IMR-90 (cell line): ENCODE data around the gene AGBL1. TPM values are rescaled to one million over a fixed set of nuclear protein-coding genes. Genes with fewer than 3 reads are reported as not detected.

Source experiments
- ATAC-seq: fragments of 200-7000 bp; cut with Tn5 transposase; 2 replicates; pipeline ENCODE4 v1.9.1; 2020; ENCODE audit warnings: low read depth, mild to moderate bottlenecking, moderate library complexity
- BruUV-seq: library from RNA; stranded (reverse); fragments of 400-500 nt; replicated peaks from 2 replicates; lab custom pipeline; 2021; lab: Mats Ljungman, UMichigan
- CTCF ChIA-PET: fragments of 300-600 bp; formaldehyde crosslinking; extraction: SDS; loops from one replicate; lab custom pipeline; 2021; ENCODE audit warnings: antibody characterized with exemption; lab: Yijun Ruan, JAX
- POLR2A ChIA-PET: fragments of 300-600 bp; sonication (Branson Sonifier 250); formaldehyde crosslinking; loops from one replicate; lab custom pipeline; 2022; ENCODE audit warnings: antibody characterized with exemption; ENCODE audit not compliant: unreplicated experiment; lab: Charles Lee
- DNase-seq: peaks from one replicate; pipeline ENCODE4 v3.0.0; 2013
- H2AFZ ChIP-seq: replicated peaks from 2 replicates; pipeline ENCODE3; 2013; ENCODE audit warnings: low read length, mild to moderate bottlenecking; ENCODE audit not compliant: poor library complexity
- H2AK5ac ChIP-seq: 2 replicates; pipeline ENCODE4 v1.6.1; 2013; ENCODE audit warnings: low read depth, low read length, inconsistent platforms
- H2AK9ac ChIP-seq: replicated peaks from 2 replicates; pipeline ENCODE3; 2013; ENCODE audit warnings: mild to moderate bottlenecking, low read depth, low read length, moderate library complexity; ENCODE audit not compliant: poor library complexity
- H2BK120ac ChIP-seq: 2 replicates; pipeline ENCODE4 v1.6.1; 2013; ENCODE audit warnings: low read depth, low read length, inconsistent platforms
- H2BK15ac ChIP-seq: 3 replicates; pipeline ENCODE4 v1.6.1; 2013; ENCODE audit warnings: low read depth, low read length, inconsistent platforms
- H2BK20ac ChIP-seq: 2 replicates; pipeline ENCODE4 v1.6.1; 2013; ENCODE audit warnings: low read depth, mild to moderate bottlenecking, inconsistent platforms, low read length, moderate library complexity
- H2BK5ac ChIP-seq: 2 replicates; pipeline ENCODE4 v1.6.1; 2013; ENCODE audit warnings: mild to moderate bottlenecking, low read depth, low read length, inconsistent platforms; ENCODE audit not compliant: poor library complexity, severe bottlenecking
- H3K14ac ChIP-seq: replicated peaks from 2 replicates; pipeline ENCODE4 v1.6.1; 2013; ENCODE audit warnings: low read depth, low read length, inconsistent platforms
- H3K18ac ChIP-seq: 2 replicates; pipeline ENCODE4 v1.6.1; 2013; ENCODE audit warnings: low read depth, low read length, control low read depth
- H3K23ac ChIP-seq: 2 replicates; pipeline ENCODE4 v1.6.1; 2013; ENCODE audit warnings: low read depth, low read length, inconsistent platforms
- H3K27ac ChIP-seq: 2 replicates; pipeline ENCODE4 v1.5.1; 2013; ENCODE audit warnings: mild to moderate bottlenecking, control low read depth, low read length; ENCODE audit not compliant: insufficient read depth
- H3K27me3 ChIP-seq: 2 replicates; pipeline ENCODE4 v1.6.1; 2013; ENCODE audit warnings: low read length; ENCODE audit not compliant: control insufficient read depth, insufficient read depth
- H3K36me3 ChIP-seq: 2 replicates; pipeline ENCODE4 v1.6.1; 2013; ENCODE audit warnings: low read length, mixed read lengths; ENCODE audit not compliant: control insufficient read depth, insufficient read depth
- H3K4ac ChIP-seq: 2 replicates; pipeline ENCODE4 v1.6.1; 2013; ENCODE audit warnings: low read depth, low read length, inconsistent platforms
- H3K4me1 ChIP-seq: 2 replicates; pipeline ENCODE4 v1.6.1; 2013; ENCODE audit warnings: low read length, mixed read lengths; ENCODE audit not compliant: control insufficient read depth, insufficient read depth
- H3K4me2 ChIP-seq: 2 replicates; pipeline ENCODE4 v1.6.1; 2013; ENCODE audit warnings: low read depth, mild to moderate bottlenecking, control low read depth, low read length, moderate library complexity
- H3K4me3 ChIP-seq: 2 replicates; pipeline ENCODE4 v1.5.1; 2013; ENCODE audit warnings: low read depth, mild to moderate bottlenecking, control low read depth, low read length, moderate library complexity; ENCODE audit not compliant: insufficient read depth
- H3K56ac ChIP-seq: 2 replicates; pipeline ENCODE4 v1.6.1; 2013; ENCODE audit warnings: low read length, inconsistent platforms; ENCODE audit not compliant: insufficient read depth; ENCODE audit errors: extremely low read depth
- H3K79me1 ChIP-seq, 2 experiments: 2 replicates each; pipeline ENCODE4 v1.6.1; 2013; ENCODE audit warnings: low read length in 2 of 2, inconsistent platforms in 1 of 2, low read depth in 1 of 2
- H3K9ac ChIP-seq: 2 replicates; pipeline ENCODE4 v1.6.1; 2013; ENCODE audit warnings: low read depth, low read length, control low read depth
- H3K9me1 ChIP-seq: 2 replicates; pipeline ENCODE4 v1.6.1; 2013; ENCODE audit warnings: low read length, inconsistent platforms; ENCODE audit not compliant: insufficient read depth
- H3K9me3 ChIP-seq: 2 replicates; pipeline ENCODE4 v1.6.1; 2013; ENCODE audit warnings: low read length; ENCODE audit not compliant: control insufficient read depth, insufficient read depth
- H4K20me1 ChIP-seq: 2 replicates; pipeline ENCODE4 v1.6.1; 2013; ENCODE audit warnings: low read length, inconsistent platforms; ENCODE audit not compliant: insufficient read depth
- H4K5ac ChIP-seq: 2 replicates; pipeline ENCODE4 v1.6.1; 2013; ENCODE audit warnings: mild to moderate bottlenecking, low read depth, low read length, control low read depth
- H4K8ac ChIP-seq, 2 experiments: 2 replicates each; pipeline ENCODE4 v1.6.1; 2013; ENCODE audit warnings: low read depth in 2 of 2, low read length in 2 of 2, control low read depth in 1 of 2, inconsistent platforms in 1 of 2
- H4K91ac ChIP-seq: 2 replicates; pipeline ENCODE4 v1.6.1; 2013; ENCODE audit warnings: low read depth, low read length, inconsistent platforms; ENCODE audit not compliant: insufficient read depth
- BHLHE40 ChIP-seq: fragments of 150-350 bp; IDR thresholded peaks from 2 replicates; pipeline ENCODE4 v1.6.1; 2016; ENCODE audit warnings: mild to moderate bottlenecking, low read depth, low read length
- CTCF ChIP-seq: conservative IDR thresholded peaks from 2 replicates; pipeline ENCODE4 v1.5.1; 2012; ENCODE audit warnings: mild to moderate bottlenecking, low read depth, low read length, improper control_type of control experiment
- ELK1 ChIP-seq: fragments of 150-350 bp; IDR thresholded peaks from 2 replicates; pipeline ENCODE4 v1.6.1; 2016; ENCODE audit warnings: low read depth, mild to moderate bottlenecking, low read length, moderate library complexity, borderline replicate concordance
- MAFK ChIP-seq: IDR thresholded peaks from 2 replicates; pipeline ENCODE4 v1.6.1; 2012; ENCODE audit warnings: low read depth, low read length, improper control_type of control experiment
- NFE2L2 ChIP-seq: fragments of 150-350 bp; IDR thresholded peaks from 2 replicates; pipeline ENCODE4 v1.6.1; 2016; ENCODE audit warnings: low read depth, mild to moderate bottlenecking, low read length
- POLR2A ChIP-seq: IDR thresholded peaks from 2 replicates; pipeline ENCODE4 v1.6.1; 2012; ENCODE audit warnings: mild to moderate bottlenecking, low read depth, low read length
- RAD21 ChIP-seq: IDR thresholded peaks from 2 replicates; pipeline ENCODE4 v1.6.1; 2012; ENCODE audit warnings: low read length, improper control_type of control experiment
- RCOR1 ChIP-seq: IDR thresholded peaks from 2 replicates; pipeline ENCODE4 v1.6.1; 2012; ENCODE audit warnings: mild to moderate bottlenecking, low read length, improper control_type of control experiment; ENCODE audit not compliant: insufficient replicate concordance
- RFX5 ChIP-seq: IDR thresholded peaks from 2 replicates; pipeline ENCODE4 v1.8.0; 2012; ENCODE audit warnings: low read depth, mild to moderate bottlenecking, low read length, moderate library complexity
- SMC3 ChIP-seq: fragments of 150-350 bp; IDR thresholded peaks from 2 replicates; pipeline ENCODE4 v1.6.1; 2016; ENCODE audit warnings: low read depth, mild to moderate bottlenecking, antibody characterized with exemption, low read length, moderate library complexity
- USF2 ChIP-seq: fragments of 150-350 bp; IDR thresholded peaks from 2 replicates; pipeline ENCODE4 v1.6.1; 2017; ENCODE audit warnings: mild to moderate bottlenecking, antibody characterized with exemption, low read length, low read depth
- WGBS, 2 experiments: methylation state at CpG; one replicate each; pipeline versions ENCODE4 v1.1.5 to v1.1.7; 2013; ENCODE audit warnings: missing lambda C conversion rate in 2 of 2; ENCODE audit not compliant: insufficient read length in 1 of 2; ENCODE audit errors: extremely low coverage in 2 of 2; 5-methylcytosine and 5-hydroxymethylcytosine counted together
- dilution Hi-C: fragments of 300-500 bp; cut with HindIII; formaldehyde crosslinking; loops from one replicate; pipeline ENCODE4 v1.14.3; 2018; ENCODE audit warnings: low sequenced_read_pairs; ENCODE audit not compliant: unreplicated experiment
- in situ Hi-C: fragments of 300-500 bp; cut with MboI; formaldehyde crosslinking; loops from 3 replicates; pipeline ENCODE4 v1.14.3; 2019; ENCODE audit warnings: low sequenced_read_pairs, inconsistent platforms, mixed read lengths
- intact Hi-C: fragments of 100-400 bp; cut with micrococcal nuclease; formaldehyde crosslinking; loops from 2 replicates; pipeline ENCODE4 v1.10.0; 2022
- polyA plus RNA-seq, 3 experiments: library from polyadenylated mRNA; depleted of rRNA; stranded (reverse); fragments of >200 nt; gene quantifications; 2 replicates each; pipeline ENCODE4 v1.2.3, GENCODE V29; 2012; ENCODE audit warnings: low replicate concordance in 1 of 3
- total RNA-seq: library from RNA; depleted of rRNA; stranded (reverse); fragments of >200 nt; gene quantifications from 2 replicates; pipeline ENCODE4 v1.2.3, GENCODE V29; 2012

AGBL1 gene
- total and polyA plus RNA-seq, 2 of the 4 experiments (the other 2 are of a cell fraction), result not detected

GRCh38 chr15:86229306-86229705 is 149.6 kb downstream of the AGBL1 start:
- ATAC-seq, result no peak

More at GRCh38 chr15:86229306-86229705, 149.6 kb downstream of the AGBL1 start:
- Histone ChIP-seq H2BK15ac (no peak overlapping the region), H3K56ac (no peak overlapping the region), H4K5ac (no peak overlapping the region), H3K23ac (no peak overlapping the region), H3K18ac (no peak overlapping the region), H3K4me2 (no peak overlapping the region), H3K27me3 (no peaks in the 10 kb centered on the region), H2AFZ (no peak overlapping the region), H3K4me1 (no peaks in the 10 kb centered on the region), H3K79me1 (no peaks in the 10 kb centered on the region), H2AK9ac (no peak overlapping the region), H4K8ac (no peak overlapping the region), H3K9ac (no peak overlapping the region), H3K36me3 (no peaks in the 10 kb centered on the region), H2BK120ac (no peak overlapping the region), H2BK20ac (no peak overlapping the region), H3K9me3 (peaks cover 20% of the 10 kb centered on the region), H3K27ac (no peak overlapping the region), H4K91ac (no peak overlapping the region), H3K4me3 (no peak overlapping the region), H2BK5ac (no peak overlapping the region), H3K9me1 (no peaks in the 10 kb centered on the region), H4K20me1 (no peaks in the 10 kb centered on the region), H3K4ac (no peak overlapping the region), H3K14ac (no peak overlapping the region), H2AK5ac (no peak overlapping the region)
- dilution Hi-C loops (no loop called here), intact Hi-C loops (no loop called here), in situ Hi-C loops (loop anchor here (10.0 kb wide), 1 partner anchor 55 kb away; no protein-coding TSS in a partner anchor)
- no TSS peak for BruUV-seq
- no peak for DNase-seq
- ChIA-PET CTCF (no interaction called here), POLR2A (no interaction called here)
- TF ChIP-seq RAD21 (no peak), SMC3 (no peak), ELK1 (no peak), RCOR1 (no peak), MAFK (no peak), NFE2L2 (no peak), BHLHE40 (no peak), USF2 (no peak), POLR2A (no peak), RFX5 (no peak), CTCF (no peak)
- 50% methylated on average over 2 of the region's 2 CpGs; no CpG with 5 or more reads in 1 of the 2 experiments for WGBS, 2 experiments
